Measurements from ENCODE around the gene HSDL1. TPM values are rescaled to one million over a fixed set of nuclear protein-coding genes. Genes with fewer than 3 reads are reported as not detected.

Gene HSDL1
- polyA plus RNA-seq, 2 donors = 6.3 to 9.7 TPM

DNA sequence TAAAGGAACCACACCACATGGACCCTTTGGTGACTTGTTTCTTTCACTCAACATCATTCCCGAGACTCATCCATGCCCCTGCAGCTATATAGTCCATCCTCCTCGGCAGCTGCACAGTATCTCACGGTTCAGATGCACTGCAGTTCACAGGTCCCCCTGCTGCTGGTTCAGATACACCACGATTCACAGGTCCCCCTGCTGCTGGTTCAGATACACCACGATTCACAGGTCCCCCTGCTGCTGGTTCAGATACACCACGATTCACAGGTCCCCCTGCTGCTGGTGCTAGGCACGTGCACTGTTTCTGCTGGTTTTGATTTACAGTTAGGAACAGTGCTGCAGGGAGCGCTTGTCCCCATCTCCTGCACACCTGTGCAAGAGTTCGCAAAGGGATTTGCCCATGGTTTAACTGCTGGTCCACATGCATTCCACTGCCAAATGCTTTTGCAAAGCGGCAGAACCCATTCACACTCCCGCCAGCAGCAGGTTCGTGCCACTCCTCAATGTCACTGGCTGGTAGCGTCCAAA, 3.8 kb downstream of the HSDL1 start:
- Histone ChIP-seq H3K4me3 (ENCODE audit: low read depth in 1 of 2, low read length in 2 of 2) (no peak overlapping the region), H3K9me3 (ENCODE audit: control insufficient read depth in 2 of 2, insufficient read depth in 1 of 2, low read depth in 1 of 2, low read length in 1 of 2) (no peaks in the 10 kb centered on the region), H3K4me1 (ENCODE audit: control insufficient read depth in 2 of 2, insufficient read depth in 2 of 2, low read length in 1 of 2) (peaks cover 0 to 4% of the 10 kb centered on the region in 2 donors), H3K27me3 (ENCODE audit: control insufficient read depth in 1 of 2, insufficient read depth in 2 of 2, low read length in 2 of 2) (no peaks in the 10 kb centered on the region), H3K27ac (ENCODE audit: low read depth in 2 of 2, low read length in 1 of 2) (no peak overlapping the region), H3K36me3 (ENCODE audit: control insufficient read depth in 2 of 2, insufficient read depth in 2 of 2, low read length in 1 of 2) (no peaks in the 10 kb centered on the region)
- WGBS, 2 donors = 78 to 83% methylated on average over 13 of the region's 13 CpGs

DNA sequence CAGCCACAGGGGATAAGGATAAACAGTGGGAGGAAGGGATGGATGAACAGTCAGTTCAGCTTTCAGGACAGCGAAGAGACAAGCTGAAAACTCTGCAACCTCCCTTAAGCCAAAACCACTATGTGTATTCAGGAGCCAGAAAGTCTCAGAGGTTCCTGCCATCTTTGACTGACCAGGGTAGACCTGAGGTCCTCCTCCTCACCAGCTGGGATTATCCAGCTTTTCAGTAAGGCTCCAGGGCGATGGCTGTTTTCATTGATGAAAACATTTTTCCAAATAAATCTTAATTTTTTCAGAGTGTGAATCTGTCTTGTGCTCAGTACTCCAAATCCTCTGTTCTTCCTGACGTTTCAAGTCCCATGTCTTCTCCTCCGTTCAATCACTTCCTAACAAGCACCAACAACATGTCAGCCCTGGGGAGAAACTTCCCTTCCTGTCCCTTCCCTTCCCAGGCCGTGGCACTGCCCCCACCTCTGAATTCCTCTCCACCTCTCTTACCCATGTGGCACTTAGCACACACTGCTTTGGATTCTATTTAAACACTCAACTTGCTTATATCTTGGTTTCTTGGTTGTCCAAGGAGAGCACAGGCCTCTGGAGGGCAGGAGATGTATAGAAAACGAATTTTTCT, 5.2 kb downstream of the HSDL1 start:
- Histone ChIP-seq H3K4me3 (ENCODE audit: low read depth in 1 of 2, low read length in 2 of 2) (no peak overlapping the region), H3K36me3 (ENCODE audit: control insufficient read depth in 2 of 2, insufficient read depth in 2 of 2, low read length in 1 of 2) (no peaks in the 10 kb centered on the region), H3K9me3 (ENCODE audit: control insufficient read depth in 2 of 2, insufficient read depth in 1 of 2, low read depth in 1 of 2, low read length in 1 of 2) (no peaks in the 10 kb centered on the region), H3K27ac (ENCODE audit: low read depth in 2 of 2, low read length in 1 of 2) (no peak overlapping the region), H3K4me1 (ENCODE audit: control insufficient read depth in 2 of 2, insufficient read depth in 2 of 2, low read length in 1 of 2) (peaks cover 0 to 2% of the 10 kb centered on the region in 2 donors), H3K27me3 (ENCODE audit: control insufficient read depth in 1 of 2, insufficient read depth in 2 of 2, low read length in 2 of 2) (no peaks in the 10 kb centered on the region)
- WGBS, 2 donors = 69 to 72% methylated on average over 6 of the region's 6 CpGs

DNA sequence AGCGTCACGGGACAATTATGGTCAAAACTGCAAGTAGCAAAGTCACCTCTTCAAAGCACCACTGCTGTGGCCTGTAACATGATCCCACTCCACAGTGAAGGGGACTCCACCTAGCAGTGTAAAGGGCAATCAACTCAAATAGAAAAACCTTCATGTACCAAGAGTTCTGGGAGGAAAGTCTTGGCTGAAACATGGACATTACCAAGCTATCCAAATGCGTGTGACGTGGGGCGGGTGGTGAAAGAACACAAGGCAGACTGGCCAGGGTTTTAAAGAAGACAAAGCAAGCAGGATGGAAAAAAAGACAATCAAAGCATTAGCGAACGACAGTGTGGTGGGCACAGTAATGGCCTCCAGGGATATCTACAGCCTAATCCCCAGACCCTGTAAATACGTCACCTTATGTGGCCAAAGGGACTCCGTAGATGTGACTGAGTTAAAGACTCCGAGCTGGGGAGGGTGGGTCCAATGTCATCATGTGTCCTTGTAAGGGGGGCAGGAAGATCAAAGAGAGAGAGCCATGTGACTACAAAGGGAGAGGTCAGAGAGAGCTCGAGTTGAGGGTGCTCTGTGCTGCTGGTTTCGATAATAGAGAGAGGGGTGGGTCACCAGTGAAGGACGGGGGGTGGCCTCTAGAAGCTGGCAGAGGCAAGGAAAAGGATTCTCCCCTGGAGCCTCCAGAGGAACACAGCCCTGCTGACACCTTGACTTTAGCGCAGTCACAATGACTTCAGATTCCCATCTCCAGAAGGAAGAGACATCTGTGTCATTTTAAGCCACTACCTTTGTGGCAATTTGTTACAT, 6.0 kb downstream of the HSDL1 start:
- Histone ChIP-seq H3K27me3 (ENCODE audit: control insufficient read depth in 1 of 2, insufficient read depth in 2 of 2, low read length in 2 of 2) (no peaks in the 10 kb centered on the region), H3K36me3 (ENCODE audit: control insufficient read depth in 2 of 2, insufficient read depth in 2 of 2, low read length in 1 of 2) (no peaks in the 10 kb centered on the region), H3K4me3 (ENCODE audit: low read depth in 1 of 2, low read length in 2 of 2) (no peak overlapping the region), H3K27ac (ENCODE audit: low read depth in 2 of 2, low read length in 1 of 2) (no peak overlapping the region), H3K9me3 (ENCODE audit: control insufficient read depth in 2 of 2, insufficient read depth in 1 of 2, low read depth in 1 of 2, low read length in 1 of 2) (no peaks in the 10 kb centered on the region), H3K4me1 (ENCODE audit: control insufficient read depth in 2 of 2, insufficient read depth in 2 of 2, low read length in 1 of 2) (no peaks in the 10 kb centered on the region)
- WGBS, 2 donors = 70 to 79% methylated on average over 14 of the region's 14 CpGs

DNA sequence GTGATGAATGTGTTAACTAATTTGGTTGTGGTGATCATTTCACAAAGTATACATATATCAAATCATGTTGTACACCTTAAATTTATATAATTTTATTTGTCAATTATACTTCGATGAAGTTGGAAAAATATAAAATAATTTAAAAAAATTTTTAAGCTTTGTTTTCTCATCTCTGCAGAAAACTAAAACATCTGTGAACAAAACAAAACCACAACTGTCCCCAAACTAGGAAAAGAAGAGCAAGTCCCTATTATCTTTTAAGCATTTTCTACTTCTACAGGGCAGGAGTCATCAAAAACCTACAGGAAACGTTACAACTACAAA, 6.5 kb downstream of the HSDL1 start:
- no peaks in the 10 kb centered on the region for H3K36me3 ChIP-seq (ENCODE audit: control insufficient read depth in 2 of 2, insufficient read depth in 2 of 2, low read length in 1 of 2)
- no peak overlapping the region for H3K27ac ChIP-seq (ENCODE audit: low read depth in 2 of 2, low read length in 1 of 2)
- 58 to 63% methylated on average over 2 of the region's 2 CpGs for WGBS, 2 donors
- no peak overlapping the region for H3K4me3 ChIP-seq (ENCODE audit: low read depth in 1 of 2, low read length in 2 of 2)
- H3K4me1 ChIP-seq (ENCODE audit: control insufficient read depth in 2 of 2, insufficient read depth in 2 of 2, low read length in 1 of 2) = no peaks in the 10 kb centered on the region
- no peaks in the 10 kb centered on the region for H3K9me3 ChIP-seq (ENCODE audit: control insufficient read depth in 2 of 2, insufficient read depth in 1 of 2, low read depth in 1 of 2, low read length in 1 of 2)
- H3K27me3 ChIP-seq (ENCODE audit: control insufficient read depth in 1 of 2, insufficient read depth in 2 of 2, low read length in 2 of 2) = no peaks in the 10 kb centered on the region

DNA sequence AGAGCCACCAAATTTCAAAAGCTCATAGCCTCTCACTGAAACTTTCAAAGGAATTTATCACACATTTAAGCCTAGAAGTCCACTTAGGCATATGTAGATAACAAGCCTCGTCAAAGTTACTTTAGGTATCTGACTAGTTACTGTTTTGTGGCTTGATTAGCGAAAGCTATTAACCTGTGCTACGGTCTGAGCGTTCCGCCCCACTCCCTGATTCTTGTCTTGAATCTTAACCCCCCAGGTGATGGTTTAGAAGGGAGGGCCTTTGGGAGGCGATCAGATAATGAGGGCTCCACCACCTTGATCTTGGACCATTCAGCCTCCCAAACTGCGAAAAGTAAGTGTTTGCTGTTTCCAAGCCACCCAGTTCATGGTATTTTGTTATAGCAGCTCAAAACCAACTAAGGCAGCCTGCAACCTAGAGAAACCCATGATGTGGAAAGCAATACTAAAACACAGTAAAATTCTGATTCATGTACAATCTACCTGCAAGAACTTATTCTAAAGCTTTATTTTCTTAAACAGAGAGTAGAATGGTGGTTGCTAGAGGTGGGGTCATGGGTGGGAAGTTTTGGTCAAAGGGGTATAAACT, 7.1 kb downstream of the HSDL1 start:
- WGBS, 2 donors = 92% methylated on average over 7 of the region's 7 CpGs
- Histone ChIP-seq H3K27ac (ENCODE audit: low read depth in 2 of 2, low read length in 1 of 2) (no peak overlapping the region), H3K4me1 (ENCODE audit: control insufficient read depth in 2 of 2, insufficient read depth in 2 of 2, low read length in 1 of 2) (no peaks in the 10 kb centered on the region)

DNA sequence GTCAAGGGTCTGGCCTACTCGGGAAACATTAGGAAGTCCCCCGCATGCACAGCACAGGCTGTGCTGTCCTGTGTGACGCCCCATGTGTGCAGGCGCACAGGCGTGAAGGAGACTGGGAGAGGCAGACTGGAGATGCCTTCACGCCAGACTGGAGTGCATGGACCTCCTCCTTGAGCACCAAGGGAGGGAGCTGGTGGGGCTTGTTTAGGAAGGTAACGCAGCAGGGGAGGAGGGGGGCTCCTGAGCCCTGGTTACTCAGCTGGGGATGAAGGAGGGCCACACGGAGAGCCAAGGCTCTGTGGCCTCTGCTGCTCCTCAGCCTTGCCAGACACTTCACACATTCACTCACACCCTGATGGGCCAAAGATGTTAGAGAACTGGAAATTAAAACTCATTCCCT, 7.7 kb downstream of the HSDL1 start:
- H3K9me3 ChIP-seq (ENCODE audit: control insufficient read depth in 2 of 2, insufficient read depth in 1 of 2, low read depth in 1 of 2, low read length in 1 of 2) = no peaks in the 10 kb centered on the region
- no peaks in the 10 kb centered on the region for H3K36me3 ChIP-seq (ENCODE audit: control insufficient read depth in 2 of 2, insufficient read depth in 2 of 2, low read length in 1 of 2)
- H3K4me3 ChIP-seq (ENCODE audit: low read depth in 1 of 2, low read length in 2 of 2) = no peak overlapping the region
- 90 to 92% methylated on average over 8 of the region's 8 CpGs for WGBS, 2 donors
- no peak overlapping the region for H3K27ac ChIP-seq (ENCODE audit: low read depth in 2 of 2, low read length in 1 of 2)
- no peaks in the 10 kb centered on the region for H3K27me3 ChIP-seq (ENCODE audit: control insufficient read depth in 1 of 2, insufficient read depth in 2 of 2, low read length in 2 of 2)
- H3K4me1 ChIP-seq (ENCODE audit: control insufficient read depth in 2 of 2, insufficient read depth in 2 of 2, low read length in 1 of 2) = no peaks in the 10 kb centered on the region

More for the DNA sequence above, 7.1 kb downstream of the HSDL1 start:
- no peaks in the 10 kb centered on the region for H3K27me3 ChIP-seq (ENCODE audit: control insufficient read depth in 1 of 2, insufficient read depth in 2 of 2, low read length in 2 of 2)
- no peaks in the 10 kb centered on the region for H3K36me3 ChIP-seq (ENCODE audit: control insufficient read depth in 2 of 2, insufficient read depth in 2 of 2, low read length in 1 of 2)
- no peak overlapping the region for H3K4me3 ChIP-seq (ENCODE audit: low read depth in 1 of 2, low read length in 2 of 2)
- no peaks in the 10 kb centered on the region for H3K9me3 ChIP-seq (ENCODE audit: control insufficient read depth in 2 of 2, insufficient read depth in 1 of 2, low read depth in 1 of 2, low read length in 1 of 2)

DNA sequence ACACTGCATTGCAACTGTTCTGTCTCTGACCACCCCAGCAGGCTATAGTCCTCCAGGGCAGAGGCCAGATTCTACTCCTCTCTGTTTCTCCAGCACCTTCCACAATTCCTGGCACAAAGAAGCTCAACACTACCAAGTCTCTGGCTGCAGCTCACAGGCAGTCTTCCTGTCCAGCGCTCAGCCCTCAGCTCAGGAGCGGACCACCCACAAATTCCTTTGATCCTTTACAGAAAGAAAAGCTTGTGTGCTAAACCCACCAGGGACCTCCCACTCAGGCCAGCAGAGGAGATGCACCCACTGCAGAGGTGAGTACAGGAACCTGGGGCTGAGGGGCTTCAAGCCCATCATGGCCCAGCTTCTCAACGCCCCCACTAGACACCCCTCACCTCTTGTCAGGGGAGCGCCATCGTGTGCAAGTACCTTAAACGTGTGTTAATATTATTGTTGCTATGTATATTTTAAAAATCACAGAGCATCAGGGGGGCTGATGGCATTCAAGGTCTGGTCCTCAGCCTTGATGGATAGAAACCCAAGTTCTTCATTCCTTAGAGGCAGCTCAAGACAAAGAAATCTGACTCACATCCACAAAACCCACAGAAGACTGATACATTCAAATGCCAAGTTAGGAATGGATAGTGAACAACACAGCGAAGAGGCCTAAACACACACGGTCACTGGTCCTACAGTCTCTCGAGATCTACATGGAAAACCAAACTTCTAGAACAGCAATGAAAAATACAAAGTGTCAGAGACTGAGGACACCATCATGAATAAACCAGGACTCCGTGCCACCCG, 8.4 kb downstream of the HSDL1 start:
- Histone ChIP-seq H3K27ac (ENCODE audit: low read depth in 2 of 2, low read length in 1 of 2) (no peak overlapping the region), H3K27me3 (ENCODE audit: control insufficient read depth in 1 of 2, insufficient read depth in 2 of 2, low read length in 2 of 2) (no peaks in the 10 kb centered on the region), H3K36me3 (ENCODE audit: control insufficient read depth in 2 of 2, insufficient read depth in 2 of 2, low read length in 1 of 2) (no peaks in the 10 kb centered on the region), H3K9me3 (ENCODE audit: control insufficient read depth in 2 of 2, insufficient read depth in 1 of 2, low read depth in 1 of 2, low read length in 1 of 2) (no peaks in the 10 kb centered on the region), H3K4me1 (ENCODE audit: control insufficient read depth in 2 of 2, insufficient read depth in 2 of 2, low read length in 1 of 2) (no peaks in the 10 kb centered on the region), H3K4me3 (ENCODE audit: low read depth in 1 of 2, low read length in 2 of 2) (no peak overlapping the region)
- WGBS, 2 donors = 91 to 93% methylated on average over 11 of the region's 11 CpGs

DNA sequence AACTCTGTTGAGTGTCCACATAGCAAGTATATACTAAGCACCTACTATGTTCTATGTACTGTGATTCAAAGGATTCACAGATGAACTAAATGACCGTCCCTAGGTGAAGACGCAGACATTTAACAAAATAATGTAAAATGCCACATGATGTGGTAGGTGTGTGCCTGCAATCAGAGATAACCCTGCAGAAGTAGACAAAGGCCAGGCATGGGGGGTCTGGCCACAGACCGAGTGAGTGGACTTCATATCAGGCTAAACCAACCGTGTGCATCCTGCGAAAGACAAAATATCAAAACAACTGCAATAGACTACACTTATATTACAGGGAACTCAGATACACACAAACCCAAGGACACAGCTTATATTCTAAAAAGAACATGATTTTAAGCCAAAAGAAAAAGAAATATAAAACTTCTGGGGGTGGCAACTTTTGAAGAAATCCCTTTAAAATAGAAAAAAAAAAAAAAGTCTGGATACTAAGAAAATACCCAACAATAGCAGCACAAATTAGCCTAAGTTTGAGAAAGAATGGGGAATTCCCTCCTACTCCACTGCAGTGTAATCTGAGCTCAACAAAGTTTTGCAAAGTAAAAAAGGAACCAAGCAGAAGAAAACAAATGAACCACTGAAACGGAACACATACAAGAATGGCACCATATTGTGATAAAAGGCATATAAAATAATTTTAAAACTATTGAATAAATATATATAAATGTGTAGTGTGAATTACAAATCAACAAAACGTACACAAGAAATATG, 12.3 kb downstream of the HSDL1 start:
- Histone ChIP-seq H3K27me3 (ENCODE audit: control insufficient read depth in 1 of 2, insufficient read depth in 2 of 2, low read length in 2 of 2) (no peaks in the 10 kb centered on the region), H3K4me1 (ENCODE audit: control insufficient read depth in 2 of 2, insufficient read depth in 2 of 2, low read length in 1 of 2) (no peaks in the 10 kb centered on the region), H3K9me3 (ENCODE audit: control insufficient read depth in 2 of 2, insufficient read depth in 1 of 2, low read depth in 1 of 2, low read length in 1 of 2) (no peaks in the 10 kb centered on the region), H3K4me3 (ENCODE audit: low read depth in 1 of 2, low read length in 2 of 2) (no peak overlapping the region), H3K27ac (ENCODE audit: low read depth in 2 of 2, low read length in 1 of 2) (no peak overlapping the region), H3K36me3 (ENCODE audit: control insufficient read depth in 2 of 2, insufficient read depth in 2 of 2, low read length in 1 of 2) (peaks cover 0 to 7% of the 10 kb centered on the region in 2 donors)
- WGBS, 2 donors = 86 to 91% methylated on average over 7 of the region's 7 CpGs

DNA sequence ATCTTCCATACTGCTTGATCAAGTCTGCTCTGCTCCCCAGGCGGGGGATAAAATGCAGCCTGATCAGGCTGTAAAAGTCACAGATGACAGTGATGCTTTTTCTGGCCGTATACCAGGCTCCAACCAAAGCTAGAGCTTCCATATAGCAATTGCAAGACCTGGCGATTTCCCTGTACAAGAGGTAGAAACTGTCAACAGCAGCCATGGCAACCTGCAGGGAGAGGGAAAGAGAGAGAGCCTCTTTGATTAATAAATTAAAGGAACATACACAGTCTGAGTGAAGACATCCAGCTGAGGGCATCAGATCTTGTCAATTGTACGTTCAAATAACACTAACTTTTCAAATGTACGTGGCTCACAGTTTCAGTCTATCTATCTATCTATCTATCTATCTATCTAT, 13.9 kb downstream of the HSDL1 start:
- Histone ChIP-seq H3K36me3 (ENCODE audit: control insufficient read depth in 2 of 2, insufficient read depth in 2 of 2, low read length in 1 of 2) (peaks cover 2 to 9% of the 10 kb centered on the region in 2 donors), H3K27ac (ENCODE audit: low read depth in 2 of 2, low read length in 1 of 2) (no peak overlapping the region), H3K9me3 (ENCODE audit: control insufficient read depth in 2 of 2, insufficient read depth in 1 of 2, low read depth in 1 of 2, low read length in 1 of 2) (no peaks in the 10 kb centered on the region), H3K4me3 (ENCODE audit: low read depth in 1 of 2, low read length in 2 of 2) (no peak overlapping the region), H3K4me1 (ENCODE audit: control insufficient read depth in 2 of 2, insufficient read depth in 2 of 2, low read length in 1 of 2) (no peaks in the 10 kb centered on the region), H3K27me3 (ENCODE audit: control insufficient read depth in 1 of 2, insufficient read depth in 2 of 2, low read length in 2 of 2) (no peaks in the 10 kb centered on the region)
- WGBS, 2 donors = 82 to 83% methylated on average over 5 of the region's 5 CpGs

Data from esophagus (tissue), 2 donors.